CD4-positive, alpha-beta T cell (primary cell): ENCODE data around the gene PDCD6IP. TPM values are rescaled to one million over a fixed set of nuclear protein-coding genes. Genes with fewer than 3 reads are reported as not detected.

Experiments
- ATAC-seq: fragments of 200-7000 bp; cut with Tn5 transposase; one replicate; pipeline ENCODE4 v1.10.0; 2022; ENCODE audit warnings: mild to moderate bottlenecking; ENCODE audit not compliant: poor library complexity
- CTCF ChIA-PET: fragments of 350-600 bp; sonication (Branson Sonifier 250); formaldehyde crosslinking; loops from one replicate; lab custom pipeline; 2021; ENCODE audit warnings: antibody characterized with exemption, inconsistent platforms; lab: Charles Lee
- POLR2A ChIA-PET: fragments of 350-600 bp; sonication (Branson Sonifier 250); formaldehyde crosslinking; loops from one replicate; lab custom pipeline; 2021; ENCODE audit warnings: antibody characterized with exemption, inconsistent platforms; lab: Charles Lee
- DNase-seq, 14 experiments: peaks; one replicate each; pipeline ENCODE4 v3.0.0-alpha.2; 2013 to 2020; ENCODE audit warnings: mixed read lengths in 2 of 14
- H3K27ac ChIP-seq, 2 donors: one replicate each; pipeline versions ENCODE4 v1.5.1 to v1.7.0; 2013; ENCODE audit warnings: low read length in 2 of 2, low read depth in 1 of 2, mild to moderate bottlenecking in 1 of 2
- H3K27me3 ChIP-seq, 2 experiments: 1 replicate in 1 of 2; 2 replicates in 1 of 2; pipeline versions ENCODE4 v1.6.1 to v1.7.0; 2013; ENCODE audit warnings: low read length in 2 of 2, control low read depth in 1 of 2, mild to moderate bottlenecking in 1 of 2, moderate library complexity in 1 of 2; ENCODE audit not compliant: insufficient read depth in 2 of 2, control insufficient read depth in 1 of 2
- H3K36me3 ChIP-seq: one replicate; pipeline ENCODE4 v1.6.1; 2013; ENCODE audit warnings: low read length, control low read depth; ENCODE audit not compliant: insufficient read depth
- H3K4me1 ChIP-seq: one replicate; pipeline ENCODE4 v1.6.1; 2013; ENCODE audit warnings: low read length, control low read depth; ENCODE audit not compliant: insufficient read depth
- H3K4me3 ChIP-seq: one replicate; pipeline ENCODE4 v1.5.1; 2013; ENCODE audit warnings: mild to moderate bottlenecking, low read length, moderate library complexity
- H3K9me3 ChIP-seq, 2 experiments: 1 replicate in 1 of 2; 2 replicates in 1 of 2; pipeline versions ENCODE4 v1.6.1 to v1.7.0; 2013; ENCODE audit warnings: low read length in 2 of 2, mild to moderate bottlenecking in 2 of 2, control low read depth in 1 of 2, moderate library complexity in 1 of 2; ENCODE audit not compliant: control insufficient read depth in 1 of 2, insufficient read depth in 1 of 2
- H3K27ac Mint-ChIP-seq: one replicate; pipeline ENCODE4 v1.8.0; 2020; ENCODE audit warnings: mixed read lengths
- H3K27me3 Mint-ChIP-seq: one replicate; pipeline ENCODE4 v1.8.0; 2021; ENCODE audit warnings: mixed read lengths
- H3K36me3 Mint-ChIP-seq: one replicate; pipeline ENCODE4 v1.8.0; 2021; ENCODE audit warnings: low read depth, mixed read lengths
- H3K4me1 Mint-ChIP-seq: one replicate; pipeline ENCODE4 v1.8.0; 2021; ENCODE audit warnings: low read depth, mixed read lengths
- H3K4me3 Mint-ChIP-seq: one replicate; pipeline ENCODE4 v1.8.0; 2020; ENCODE audit warnings: mild to moderate bottlenecking, mixed read lengths
- H3K9me3 Mint-ChIP-seq: one replicate; pipeline ENCODE4 v1.8.0; 2020; ENCODE audit warnings: mixed read lengths
- CTCF ChIP-seq: fragments of 200-600 bp; IDR thresholded peaks from one replicate; pipeline ENCODE4 v1.8.0; 2022; ENCODE audit warnings: antibody characterized with exemption, mild to moderate bottlenecking
- intact Hi-C, 2 experiments: fragments of 100-400 bp; cut with DNase I in 1 of 2; cut with micrococcal nuclease in 1 of 2; formaldehyde crosslinking; loops; one replicate each; pipeline versions ENCODE4 v1.15.1 to v1.9.0; 2023 to 2025; cut with DNase I, micrococcal nuclease
- total RNA-seq, 174 experiments: library from RNA in 2 of 174; stranded (reverse) in 2 of 174; gene quantifications; one replicate each; pipeline ENCODE4 v1.2.3 and lab custom pipeline; 2021 to 2026

Gene PDCD6IP
- total RNA-seq, 2 experiments from 2014 or later: 109 to 112 TPM

GRCh38 chr3:33900440-33900808, 102.0 kb downstream of the PDCD6IP start:
- no peak for ATAC-seq
- H3K36me3 ChIP-seq: no peaks in the 10 kb centered on the region
- no peak overlapping the region for H3K27ac ChIP-seq
- Mint-ChIP-seq H3K27me3 (no peaks in the 10 kb centered on the region), H3K4me1 (no peaks in the 10 kb centered on the region), H3K36me3 (no peaks in the 10 kb centered on the region), H3K9me3 (no peaks in the 10 kb centered on the region), H3K4me3 (no peak overlapping the region), H3K27ac (no peak overlapping the region)
- ChIA-PET POLR2A (no interaction called here), CTCF (no interaction called here)
- TF ChIP-seq CTCF: no peak
- no peaks in the 10 kb centered on the region for H3K27me3 ChIP-seq
- intact Hi-C loops: no loop called here
- H3K4me3 ChIP-seq: no peak overlapping the region
- no peaks in the 10 kb centered on the region for H3K4me1 ChIP-seq
- no peak for DNase-seq
- H3K9me3 ChIP-seq: no peaks in the 10 kb centered on the region

- H3K9me3 ChIP-seq: no peaks in the 10 kb centered on the region
- no peak overlapping the region for H3K27ac Mint-ChIP-seq
- no peaks in the 10 kb centered on the region for H3K36me3 Mint-ChIP-seq
- no peak for TF ChIP-seq CTCF
- H3K4me1 Mint-ChIP-seq: no peaks in the 10 kb centered on the region
- H3K4me3 Mint-ChIP-seq: no peak overlapping the region
- H3K27me3 Mint-ChIP-seq: no peaks in the 10 kb centered on the region
- intact Hi-C loops: no loop called here
- DNase-seq (no peak), ATAC-seq (no peak)
- CTCF ChIA-PET: no interaction called here
- H3K9me3 Mint-ChIP-seq: no peaks in the 10 kb centered on the region
- H3K4me3 ChIP-seq: no peak overlapping the region
- no peak overlapping the region for H3K27ac ChIP-seq
- H3K27me3 ChIP-seq: no peaks in the 10 kb centered on the region
- H3K36me3 ChIP-seq: no peaks in the 10 kb centered on the region
- no peaks in the 10 kb centered on the region for H3K4me1 ChIP-seq
- POLR2A ChIA-PET: no interaction called here
These were observed 102.5 kb downstream of the PDCD6IP start for GRCh38 chr3:33900809-33901505.

- Mint-ChIP-seq H3K4me1 (no peaks in the 10 kb centered on the region), H3K4me3 (no peak overlapping the region), H3K36me3 (no peaks in the 10 kb centered on the region), H3K27me3 (no peaks in the 10 kb centered on the region), H3K9me3 (no peaks in the 10 kb centered on the region), H3K27ac (no peak overlapping the region)
- no peaks in the 10 kb centered on the region for H3K36me3 ChIP-seq
- no peaks in the 10 kb centered on the region for H3K4me1 ChIP-seq
- no peak for TF ChIP-seq CTCF
- intact Hi-C loops: no loop called here
- no peak overlapping the region for H3K4me3 ChIP-seq
- ChIA-PET POLR2A (no interaction called here), CTCF (no interaction called here)
- H3K27me3 ChIP-seq: no peaks in the 10 kb centered on the region
- no peak overlapping the region for H3K27ac ChIP-seq
- H3K9me3 ChIP-seq: no peaks in the 10 kb centered on the region
- no peak for ATAC-seq
- no peak for DNase-seq
These were observed 103.6 kb downstream of the PDCD6IP start for GRCh38 chr3:33901862-33902563.
